ENCODE measurements around the gene TBC1D21.

Gene TBC1D21

GRCh38 chr15:73866481-73866880 lies 6.9 kb upstream of the TBC1D21 start:
- no peak for TF ChIP-seq CTCF (IDR thresholded peaks at IDR 0.05; ENCODE audit: control insufficient read depth, insufficient read depth, low read depth, low read length, missing control alignments)
- DNase-seq (ENCODE audit: low read depth), result no peak
- no peak overlapping the region for H3K4me3 ChIP-seq (ENCODE audit: control insufficient read depth, low read depth, low read length)

- no peak for DNase-seq (ENCODE audit: low read depth)
- no peak overlapping the region for H3K4me3 ChIP-seq (ENCODE audit: control insufficient read depth, low read depth, low read length)
- TF ChIP-seq CTCF (IDR thresholded peaks at IDR 0.05; ENCODE audit: control insufficient read depth, insufficient read depth, low read depth, low read length, missing control alignments), result no peak
Observed at GRCh38 chr15:73866881-73867410, 6.4 kb upstream of the TBC1D21 start.

GRCh38 chr15:73867426-73867825 lies 5.9 kb upstream of the TBC1D21 start:
- no peak for DNase-seq (ENCODE audit: low read depth)
- TF ChIP-seq CTCF (IDR thresholded peaks at IDR 0.05; ENCODE audit: control insufficient read depth, insufficient read depth, low read depth, low read length, missing control alignments), result no peak
- H3K4me3 ChIP-seq (ENCODE audit: control insufficient read depth, low read depth, low read length), result no peak overlapping the region

- TF ChIP-seq CTCF (IDR thresholded peaks at IDR 0.05; ENCODE audit: control insufficient read depth, insufficient read depth, low read depth, low read length, missing control alignments), result no peak
Observed at GRCh38 chr15:73867956-73868355, 5.4 kb upstream of the TBC1D21 start.

GRCh38 chr15:73869216-73869995 lies 4.0 kb upstream of the TBC1D21 start:
- no peak overlapping the region for H3K4me3 ChIP-seq (ENCODE audit: control insufficient read depth, low read depth, low read length)
- no peak for TF ChIP-seq CTCF (IDR thresholded peaks at IDR 0.05; ENCODE audit: control insufficient read depth, insufficient read depth, low read depth, low read length, missing control alignments)
- DNase-seq (ENCODE audit: low read depth), result no peak

More at GRCh38 chr15:73867956-73868355, 5.4 kb upstream of the TBC1D21 start:
- no peak for DNase-seq (ENCODE audit: low read depth)
- H3K4me3 ChIP-seq (ENCODE audit: control insufficient read depth, low read depth, low read length), result no peak overlapping the region

- no peak for DNase-seq (ENCODE audit: low read depth)
- H3K4me3 ChIP-seq (ENCODE audit: control insufficient read depth, low read depth, low read length), result no peak overlapping the region
- TF ChIP-seq CTCF (IDR thresholded peaks at IDR 0.05; ENCODE audit: control insufficient read depth, insufficient read depth, low read depth, low read length, missing control alignments), result no peak
Observed at GRCh38 chr15:73870700-73871408, 2.5 kb upstream of the TBC1D21 start.

Measured in AG09309 (cell line).